Measurements from ENCODE around the gene PROS1.
A peak's percentile ranks its signal among the peaks of the same experiment; 100 is the strongest.

Gene PROS1

GRCh38 chr3:93973131-93974126 is at the start of gene PROS1:
Gene PROS1 (minus strand): TSS chr3:93973896. CDS start chr3:93973749, 147 bp downstream.
- peak; percentile 25 for DNase-seq (ENCODE audit: low read depth)

GRCh38 chr3:94020293-94020692 is 46.6 kb upstream of the PROS1 start:
- no peak for DNase-seq (ENCODE audit: low read depth)

GRCh38 chr3:94019659-94020058 is 46.0 kb upstream of the PROS1 start:
- no peak for DNase-seq (ENCODE audit: low read depth)

GRCh38 chr3:94015025-94015424 is 41.3 kb upstream of the PROS1 start:
- DNase-seq (ENCODE audit: low read depth), result no peak

GRCh38 chr3:94012185-94012584 is 38.5 kb upstream of the PROS1 start:
- no peak for DNase-seq (ENCODE audit: low read depth)

GRCh38 chr3:94011233-94011711 is 37.6 kb upstream of the PROS1 start:
- DNase-seq (ENCODE audit: low read depth), result no peak

GRCh38 chr3:94009608-94010007 is 35.9 kb upstream of the PROS1 start:
- no peak for DNase-seq (ENCODE audit: low read depth)

GRCh38 chr3:94008253-94008652 is 34.6 kb upstream of the PROS1 start:
- no peak for DNase-seq (ENCODE audit: low read depth)

- peak; percentile 14 for DNase-seq (ENCODE audit: low read depth)
Measured at GRCh38 chr3:94004301-94004910, 30.7 kb upstream of the PROS1 start.

- no peak for DNase-seq (ENCODE audit: low read depth)
Measured at GRCh38 chr3:94001827-94002495, 28.3 kb upstream of the PROS1 start.

- no peak for DNase-seq (ENCODE audit: low read depth)
Measured at GRCh38 chr3:94001191-94001590, 27.5 kb upstream of the PROS1 start.

GRCh38 chr3:93994056-93994455 is 20.4 kb upstream of the PROS1 start:
- no peak for DNase-seq (ENCODE audit: low read depth)

GRCh38 chr3:93992207-93992606 is 18.5 kb upstream of the PROS1 start:
- DNase-seq (ENCODE audit: low read depth), result no peak

GRCh38 chr3:93991631-93992030 is 17.9 kb upstream of the PROS1 start:
- DNase-seq (ENCODE audit: low read depth), result no peak

GRCh38 chr3:93989241-93989640 is 15.5 kb upstream of the PROS1 start:
- DNase-seq (ENCODE audit: low read depth), result no peak

GRCh38 chr3:93988764-93989163 is 15.1 kb upstream of the PROS1 start:
- DNase-seq (ENCODE audit: low read depth), result no peak

GRCh38 chr3:93988283-93988682 is 14.6 kb upstream of the PROS1 start:
- no peak for DNase-seq (ENCODE audit: low read depth)

- no peak for DNase-seq (ENCODE audit: low read depth)
Measured at GRCh38 chr3:93984618-93985017, 10.9 kb upstream of the PROS1 start.

- no peak for DNase-seq (ENCODE audit: low read depth)
Measured at GRCh38 chr3:93983408-93983807, 9.7 kb upstream of the PROS1 start.

GRCh38 chr3:93981649-93982048 is 8.0 kb upstream of the PROS1 start:
- no peak for DNase-seq (ENCODE audit: low read depth)

- DNase-seq (ENCODE audit: low read depth), result peak; percentile 95
Measured at GRCh38 chr3:93979850-93980676, 6.4 kb upstream of the PROS1 start, which contains the start of gene ARL13B. Gene ARL13B (plus strand): TSS chr3:93980155. CDS start chr3:93980424, 269 bp downstream.

- DNase-seq (ENCODE audit: low read depth), result no peak
Measured at GRCh38 chr3:93969997-93970396, 3.7 kb downstream of the PROS1 start.
